A549 (cell line): ENCODE results near the gene GPR137B. TPM values are rescaled to one million over a fixed set of nuclear protein-coding genes. Genes with fewer than 3 reads are reported as not detected.
"Not testable (repeated sequence)": the region's sequence is repeated elsewhere in the genome, so short reads cannot be mapped to it uniquely, and the experiment has no call there.

Experiments used
- ATAC-seq, 2 experiments: fragments of 200-7000 bp in 1 of 2; fragments of >200 bp in 1 of 2; cut with Nextera tagmentation in 1 of 2; cut with Tn5 transposase in 1 of 2; 3 replicates each; pipeline versions ENCODE4 v1.8.0 to v1.9.1; 2018 to 2020; ENCODE audit warnings: mild to moderate bottlenecking in 1 of 2, moderate library complexity in 1 of 2
- CTCF ChIA-PET: fragments of 300-600 bp; sonication (Branson Sonifier 250); formaldehyde crosslinking; extraction: SDS; loops from one replicate; lab custom pipeline; 2021; ENCODE audit warnings: antibody characterized with exemption, inconsistent platforms; lab: Yijun Ruan, JAX
- POLR2A ChIA-PET: fragments of 350-600 bp; formaldehyde crosslinking; extraction: SDS; loops from one replicate; lab custom pipeline; 2021; ENCODE audit warnings: antibody characterized with exemption, inconsistent platforms; lab: Yijun Ruan, JAX
- DNase-seq, 2 experiments: peaks; one replicate each; pipeline versions ENCODE4 v3.0.0 to v3.0.0-alpha.2; 2011 to 2016; ENCODE audit warnings: low read depth in 1 of 2, low spot score in 1 of 2
- FAIRE-seq: peaks from 2 replicates; lab custom pipeline; 2011; peaks lifted over from hg19 to GRCh38; lab: Jason Lieb, UNC
- H3K27ac ChIP-seq, 2 experiments: fragments of >200 bp; sonication (Bioruptor Twin); formaldehyde crosslinking; 3 replicates each; pipeline ENCODE4 v1.5.1; 2016 to 2017
- H3K4me1 ChIP-seq: fragments of >200 bp; sonication (Bioruptor Twin); formaldehyde crosslinking; 3 replicates; pipeline ENCODE4 v1.6.1; 2016
- H3K4me2 ChIP-seq: fragments of >200 bp; sonication (Bioruptor Twin); formaldehyde crosslinking; 3 replicates; pipeline ENCODE4 v1.6.1; 2016
- H3K4me3 ChIP-seq: fragments of >200 bp; sonication (Bioruptor Twin); formaldehyde crosslinking; 3 replicates; pipeline ENCODE4 v1.5.1; 2016
- H3K9me3 ChIP-seq: fragments of >200 bp; sonication (Bioruptor Twin); formaldehyde crosslinking; 3 replicates; pipeline ENCODE4 v1.6.1; 2016
- BCL3 ChIP-seq: fragments of >200 bp; sonication (Bioruptor Twin); formaldehyde crosslinking; IDR thresholded peaks from 3 replicates; pipeline ENCODE4 v1.6.1; 2016
- CEBPB ChIP-seq, 2 experiments: fragments of >200 bp in 1 of 2; sonication (Bioruptor Twin) in 1 of 2; formaldehyde crosslinking in 1 of 2; IDR thresholded peaks; 2 replicates each; pipeline ENCODE4 v1.6.1; 2012 to 2016
- CHD2 ChIP-seq: fragments of 150-350 bp; IDR thresholded peaks from 2 replicates; pipeline ENCODE4 v1.6.1; 2014; ENCODE audit warnings: low read length; ENCODE audit not compliant: partially characterized antibody
- CTCF ChIP-seq: fragments of >200 bp; sonication (Bioruptor Twin); formaldehyde crosslinking; IDR thresholded peaks from 3 replicates; pipeline ENCODE4 v1.5.1; 2016
- E2F6 ChIP-seq: IDR thresholded peaks from 2 replicates; pipeline ENCODE4 v1.6.1; 2012; ENCODE audit warnings: low read depth, borderline replicate concordance
- EHF ChIP-seq: fragments of 250-450 bp; sonication (Bioruptor Pico); IDR thresholded peaks from 2 replicates; pipeline ENCODE4 v1.5.0; 2020; ENCODE audit warnings: mild to moderate bottlenecking
- EHMT2 ChIP-seq: fragments of 200-600 bp; sonication (generic); IDR thresholded peaks from 2 replicates; pipeline ENCODE4 v1.6.1; 2016; ENCODE audit warnings: antibody characterized with exemption, low read depth, mild to moderate bottlenecking, moderate library complexity
- EP300 ChIP-seq, 2 experiments: fragments of >200 bp; sonication (Bioruptor Twin); formaldehyde crosslinking; IDR thresholded peaks; 2 replicates in 1 of 2; 3 replicates in 1 of 2; pipeline ENCODE4 v1.6.1; 2016 to 2017
- ESRRA ChIP-seq: fragments of 150-350 bp; IDR thresholded peaks from 2 replicates; pipeline ENCODE4 v1.6.1; 2014; ENCODE audit warnings: mild to moderate bottlenecking, low read length, borderline replicate concordance
- FOSL2 ChIP-seq, 2 experiments: fragments of 450-650 bp in 1 of 2; fragments of >200 bp in 1 of 2; sonication (Bioruptor Twin) in 1 of 2; formaldehyde crosslinking; IDR thresholded peaks; 2 replicates each; pipeline versions ENCODE4 v1.5.0 to v1.6.1; 2016 to 2020; ENCODE audit warnings: mild to moderate bottlenecking in 1 of 2, moderate library complexity in 1 of 2
- HOXA7 ChIP-seq: fragments of 250-450 bp; sonication (Bioruptor Pico); IDR thresholded peaks from 2 replicates; pipeline ENCODE4 v1.5.0; 2020; ENCODE audit warnings: mild to moderate bottlenecking, moderate library complexity
- HOXB5 ChIP-seq: fragments of 250-450 bp; sonication (Bioruptor Pico); IDR thresholded peaks from 2 replicates; pipeline ENCODE4 v1.5.0; 2020; ENCODE audit warnings: mild to moderate bottlenecking, moderate library complexity
- MYC ChIP-seq: IDR thresholded peaks from 2 replicates; pipeline ENCODE4 v1.6.1; 2012; ENCODE audit warnings: mild to moderate bottlenecking, inconsistent platforms, low read length, improper control_type of control experiment, borderline replicate concordance
- NR3C1 ChIP-seq: fragments of >200 bp; sonication (Bioruptor Twin); formaldehyde crosslinking; IDR thresholded peaks from 3 replicates; pipeline ENCODE4 v1.6.1; 2017
- RAD21 ChIP-seq, 2 experiments: fragments of >200 bp in 1 of 2; sonication (Bioruptor Twin) in 1 of 2; formaldehyde crosslinking in 1 of 2; IDR thresholded peaks in 1 of 2; conservative IDR thresholded peaks in 1 of 2; 2 replicates in 1 of 2; 3 replicates in 1 of 2; pipeline ENCODE4 v1.6.1; 2012 to 2018; ENCODE audit warnings: inconsistent platforms in 1 of 2
- REST ChIP-seq: fragments of 200-600 bp; sonication (generic); IDR thresholded peaks from 2 replicates; pipeline ENCODE4 v1.6.1; 2016; ENCODE audit warnings: antibody characterized with exemption, mild to moderate bottlenecking, moderate library complexity
- SMC3 ChIP-seq: fragments of >200 bp; sonication (Bioruptor Twin); formaldehyde crosslinking; IDR thresholded peaks from 3 replicates; pipeline ENCODE4 v1.6.1; 2018; ENCODE audit warnings: inconsistent platforms
- SREBF2 ChIP-seq: fragments of 450-650 bp; IDR thresholded peaks from 2 replicates; pipeline ENCODE4 v1.6.1; 2014; ENCODE audit warnings: mild to moderate bottlenecking, moderate library complexity
- TFCP2L1 ChIP-seq: fragments of 250-450 bp; sonication (Bioruptor Pico); IDR thresholded peaks from 2 replicates; pipeline ENCODE4 v1.5.0; 2021; ENCODE audit warnings: mild to moderate bottlenecking
- WGBS: methylation state at CpG from one replicate; pipeline ENCODE4 v1.1.6; 2017; ENCODE audit errors: missing lambda C conversion rate; 5-methylcytosine and 5-hydroxymethylcytosine counted together
- polyA plus RNA-seq, 4 experiments: library from polyadenylated mRNA; depleted of rRNA in 3 of 4; stranded (reverse); fragments of >200 nt; fragmentation: RNase III in 1 of 4; extraction: RNeasy Plus Mini Kit Qiagen cat#74134 plus additional on column Dnase treatment in 1 of 4; gene quantifications; 2 replicates in 3 of 4; 3 replicates in 1 of 4; pipeline ENCODE4 v1.2.3, GENCODE V29; 2011 to 2017

GPR137B gene
- polyA plus RNA-seq, 2 of the 4 experiments (the other 2 are of a cell fraction): 5.8 to 9.2 TPM

- no peak for TF ChIP-seq REST
Measured at GRCh38 chr1:236155841-236156503, 13.6 kb downstream of the GPR137B start (continued).

- POLR2A ChIA-PET: no interaction called here
- 88% methylated on average over 18 of the region's 18 CpGs for WGBS
- ATAC-seq: no peak
- no peak for FAIRE-seq
- TF ChIP-seq SREBF2: no peak
- TF ChIP-seq EP300 (IDR thresholded peaks at IDR 0.05): no peak
- no peak for TF ChIP-seq EHMT2
- TF ChIP-seq TFCP2L1: no peak
- no peak for TF ChIP-seq BCL3
- no peak for TF ChIP-seq NR3C1
- no peak for TF ChIP-seq HOXA7
- TF ChIP-seq CEBPB (IDR thresholded peaks at IDR 0.05): no peak
- no peak for TF ChIP-seq HOXB5
- Histone ChIP-seq H3K27ac (no peak overlapping the region), H3K9me3 (peaks cover 12% of the 10 kb centered on the region), H3K4me3 (no peak overlapping the region), H3K4me1 (no peaks in the 10 kb centered on the region), H3K4me2 (no peak overlapping the region)
- no peak for DNase-seq
- CTCF ChIA-PET: interaction anchor here (1.2 kb wide), 1 partner anchor 13 kb away, joined by 3 read pairs; no protein-coding TSS in a partner anchor
Measured at GRCh38 chr1:236156512-236157208, 14.3 kb downstream of the GPR137B start.

GRCh38 chr1:236158072-236158471 is 15.7 kb downstream of the GPR137B start:
- POLR2A ChIA-PET, H3K27ac ChIP-seq, DNase-seq, H3K4me3 ChIP-seq, H3K4me2 ChIP-seq, FAIRE-seq, H3K4me1 ChIP-seq: not testable (repeated sequence)
- ATAC-seq: peak in 1 of 2 experiments; percentile 50; a peak in 2 of 6 replicates
- 77% methylated on average over 9 of the region's 9 CpGs for whole genome bisulfite sequencing
- CTCF ChIA-PET: interaction anchor here (0.6 to 1.2 kb wide), 3 partner anchors 11 to 25 kb away, joined by 3 to 4 read pairs (median 3); no protein-coding TSS in a partner anchor
- peaks cover 23% of the 10 kb centered on the region for H3K9me3 ChIP-seq
- TF ChIP-seq RAD21 (conservative IDR thresholded peaks at IDR 0.05 in 1 of 2, IDR thresholded peaks at IDR 0.05 in 1 of 2) (peak in 1 of 2 experiments; percentile 16; a peak in 1 of 5 replicates), SMC3 (peak; percentile 24; the same call in 1 of the 3 replicates)
- TF ChIP-seq, all 56 proteins: peak for 2; not testable (repeated sequence) for 54

- ChIA-PET CTCF (interaction anchor here (0.6 to 1.2 kb wide), 2 partner anchors 19 to 26 kb away, joined by 3 to 4 read pairs; no protein-coding TSS in a partner anchor), POLR2A (no interaction called here)
- no peak overlapping the region for H3K4me3 ChIP-seq
- DNase-seq: no peak
- no peak for TF ChIP-seq ESRRA
- no peak for TF ChIP-seq E2F6
- no peak for TF ChIP-seq EHF (CRISPR knock-in tag)
- no peak for TF ChIP-seq CHD2
- TF ChIP-seq CTCF: no peak
- no peak for TF ChIP-seq FOSL2 (IDR thresholded peaks at IDR 0.05)
- no peak for TF ChIP-seq FOSL2 (CRISPR knock-in tag; IDR thresholded peaks at IDR 0.05)
- TF ChIP-seq MYC: no peak
- TF ChIP-seq HOXB5: no peak
- TF ChIP-seq, all 56 proteins: peak for 0
- FAIRE-seq: no peak
- 62% methylated on average over 2 of the region's 2 CpGs for WGBS
- Histone ChIP-seq H3K4me2 (no peak overlapping the region), H3K4me1 (no peaks in the 10 kb centered on the region), H3K27ac (no peak overlapping the region), H3K9me3 (peaks cover 23% of the 10 kb centered on the region)
- no peak for ATAC-seq
Measured at GRCh38 chr1:236158719-236159118, 16.4 kb downstream of the GPR137B start.
